Activated effector memory CD4-positive, alpha-beta T cell treated with Interleukin-2 at 50 U/mL for 16 hours (primary cell): ENCODE data around the gene GNAL.

Source experiments
- DNase-seq: peaks from one replicate; pipeline ENCODE4 v3.0.0-alpha.2; 2020

GNAL gene

DNA sequence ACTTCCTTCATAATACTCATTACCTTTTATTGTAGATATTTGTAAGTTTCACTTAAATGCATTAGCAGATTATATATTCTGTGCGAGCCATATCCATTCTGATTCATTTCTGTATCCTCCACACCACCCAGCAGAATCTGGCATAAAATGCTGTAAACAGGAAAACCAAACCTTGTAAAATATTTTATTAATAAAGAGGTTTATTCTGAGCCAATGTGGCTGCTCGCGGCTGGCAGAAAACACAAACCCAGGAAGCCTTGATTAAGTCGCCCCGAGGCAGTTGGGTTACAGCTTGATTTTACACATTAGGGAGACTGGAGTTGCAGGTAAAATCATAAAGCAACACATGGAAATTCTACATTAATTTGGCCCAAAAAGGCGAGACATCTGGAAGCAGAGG, 40.5 kb downstream of the GNAL start:
- no peak for DNase-seq

DNA sequence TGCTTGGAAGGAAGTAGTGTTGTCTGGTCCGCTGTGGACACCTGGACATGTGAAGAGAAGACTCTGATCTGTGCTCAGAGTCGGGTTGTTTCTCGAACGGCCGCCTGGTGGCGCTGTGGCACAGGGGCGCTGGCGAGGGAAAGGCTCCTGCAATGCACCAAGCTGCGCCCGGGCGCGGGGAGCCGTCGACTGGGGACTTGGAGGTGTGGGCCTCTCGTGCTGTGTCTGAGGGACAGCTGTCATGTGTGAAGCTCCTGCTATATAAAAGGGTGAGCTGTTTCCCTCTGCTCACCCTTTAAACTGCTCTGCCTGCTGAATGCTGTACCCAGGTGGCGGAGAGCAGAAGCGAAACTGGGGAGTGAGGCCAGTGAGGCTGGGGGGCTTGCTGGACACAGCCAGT, 44.0 kb downstream of the GNAL start:
- DNase-seq, result peak; percentile 37

- no peak for DNase-seq
These were observed 47.6 kb downstream of the GNAL start for GRCh38 chr18:11736656-11737055.

DNA sequence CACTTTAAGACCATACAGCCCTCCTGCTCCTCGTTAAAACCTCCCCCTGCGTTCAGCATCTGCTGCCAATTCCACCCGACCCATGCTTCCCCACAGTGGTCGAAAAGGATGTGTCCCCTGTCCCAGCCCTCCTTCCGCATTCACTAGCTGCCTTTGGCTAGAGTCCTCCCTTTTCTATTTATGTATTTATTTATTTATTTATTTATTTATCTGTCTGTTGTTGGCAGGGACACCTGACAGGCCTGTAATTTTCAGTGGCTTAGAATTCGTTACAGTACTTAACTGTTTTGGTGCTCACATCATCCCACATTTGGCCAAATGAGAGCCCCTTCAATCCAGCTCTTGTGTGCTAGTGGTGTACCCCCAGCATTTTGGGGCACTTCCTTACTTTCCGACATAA, 50.8 kb downstream of the GNAL start:
- DNase-seq, result no peak

- no peak for DNase-seq
These were observed 51.4 kb downstream of the GNAL start for GRCh38 chr18:11740461-11740860.

DNA sequence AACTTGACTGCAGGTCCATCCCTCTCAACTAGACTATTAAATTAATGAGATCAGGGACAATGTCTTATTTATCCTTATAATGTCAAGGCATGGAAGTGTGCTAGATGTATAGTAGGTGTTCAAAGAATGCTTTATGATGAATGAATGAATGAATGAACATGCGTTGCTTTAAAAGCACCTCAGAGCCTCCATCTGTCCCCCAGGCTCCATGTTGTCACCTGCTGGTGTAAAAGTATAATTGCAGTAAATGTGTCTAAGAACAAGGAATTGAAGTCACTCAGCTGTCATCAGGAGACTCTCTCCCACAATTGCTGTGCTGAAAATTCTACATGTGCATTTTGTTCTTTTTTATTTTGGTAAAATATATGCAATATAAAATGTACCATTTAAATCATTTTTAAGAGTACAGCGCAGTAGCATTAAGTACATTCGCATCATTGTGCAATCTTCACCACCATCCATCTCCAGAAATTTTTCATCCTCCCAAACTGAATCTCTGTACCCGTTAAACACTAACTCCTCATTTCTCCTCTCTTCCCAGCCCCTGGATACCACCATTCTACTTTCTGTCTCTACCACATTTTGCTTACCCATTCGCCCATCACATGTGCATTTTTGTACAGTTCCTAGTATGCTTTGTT, 52.6 kb downstream of the GNAL start:
- DNase-seq, result no peak

DNA sequence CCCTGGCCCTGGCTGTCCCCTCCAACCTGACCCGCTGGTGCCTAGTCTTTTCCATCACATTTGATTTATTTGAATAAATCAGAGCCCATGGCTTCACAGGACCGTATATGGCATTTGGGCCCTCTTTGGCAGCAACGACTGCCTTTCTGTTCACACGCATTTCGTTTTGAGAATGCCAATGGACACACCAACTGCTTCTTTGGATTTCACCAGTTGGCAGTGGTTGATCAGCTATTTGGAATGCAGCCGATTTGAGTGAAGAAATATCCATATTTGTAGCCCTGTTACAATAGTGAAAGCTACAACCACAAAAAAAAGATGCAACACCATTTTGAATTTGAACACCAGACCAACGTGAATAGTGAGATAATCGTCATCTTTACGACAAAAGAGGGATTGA, 56.5 kb downstream of the GNAL start:
- DNase-seq, result no peak

GRCh38 chr18:11747286-11747685, 58.2 kb downstream of the GNAL start:
- no peak for DNase-seq

DNA sequence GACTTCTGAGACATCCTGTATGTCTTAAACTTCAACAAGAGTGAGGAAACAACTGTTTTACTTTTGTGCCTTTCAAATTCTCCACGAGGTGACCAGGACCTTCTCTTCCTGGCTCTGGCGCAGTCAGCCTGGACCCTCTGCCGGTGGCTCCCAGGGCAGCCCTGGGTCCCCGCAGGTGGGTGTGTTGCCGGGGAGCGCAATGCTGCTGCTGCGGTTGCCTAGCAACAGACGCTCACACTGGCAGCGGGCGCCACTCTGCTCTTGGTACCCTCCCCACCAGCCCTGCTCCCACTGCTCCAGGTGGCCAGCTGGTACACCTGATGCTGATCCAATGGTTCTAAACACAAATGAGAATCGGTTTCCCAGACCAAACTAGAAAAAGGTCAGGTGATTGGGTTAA, 58.7 kb downstream of the GNAL start:
- DNase-seq, result no peak

DNA sequence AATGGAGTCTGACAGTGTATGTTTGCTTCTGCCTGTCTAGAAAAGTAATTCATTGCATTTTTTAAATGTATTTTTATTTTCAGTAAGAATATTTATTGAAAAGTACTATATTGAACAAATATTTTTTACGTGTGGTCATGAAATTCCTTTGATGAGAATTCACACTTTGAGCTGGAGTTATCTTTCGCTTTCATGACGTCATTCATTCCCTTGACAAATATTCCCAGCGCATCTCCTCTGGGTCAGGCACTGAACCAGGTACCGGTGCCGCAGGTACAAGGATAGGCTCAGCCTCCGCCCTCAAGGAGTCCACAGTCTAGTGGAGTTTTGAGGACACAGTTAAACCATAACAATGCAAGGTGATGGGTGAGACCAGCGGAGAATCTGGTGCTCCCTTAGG, 60.2 kb downstream of the GNAL start:
- DNase-seq, result no peak

DNA sequence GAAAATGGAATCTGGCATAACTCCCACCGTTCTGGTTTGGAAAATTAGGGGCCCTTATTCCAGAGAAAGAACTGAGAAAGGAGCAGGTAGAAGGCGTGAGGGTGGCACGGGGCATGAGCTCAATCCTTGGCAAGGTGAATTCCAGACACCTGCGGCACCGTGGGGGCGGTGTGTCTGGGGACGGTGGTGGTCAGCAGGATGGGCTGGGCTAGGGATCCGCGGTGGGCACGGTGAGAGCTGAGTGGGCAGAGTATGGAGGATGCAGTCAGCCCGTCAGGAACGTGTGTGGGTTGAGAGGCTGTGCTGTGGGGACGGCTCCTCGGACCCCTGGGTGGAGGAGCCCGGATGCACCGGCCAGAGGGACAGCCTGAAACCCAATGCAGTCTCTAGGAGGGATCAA, 61.1 kb downstream of the GNAL start:
- no peak for DNase-seq

GRCh38 chr18:11750581-11751310, 61.7 kb downstream of the GNAL start:
- no peak for DNase-seq

DNA sequence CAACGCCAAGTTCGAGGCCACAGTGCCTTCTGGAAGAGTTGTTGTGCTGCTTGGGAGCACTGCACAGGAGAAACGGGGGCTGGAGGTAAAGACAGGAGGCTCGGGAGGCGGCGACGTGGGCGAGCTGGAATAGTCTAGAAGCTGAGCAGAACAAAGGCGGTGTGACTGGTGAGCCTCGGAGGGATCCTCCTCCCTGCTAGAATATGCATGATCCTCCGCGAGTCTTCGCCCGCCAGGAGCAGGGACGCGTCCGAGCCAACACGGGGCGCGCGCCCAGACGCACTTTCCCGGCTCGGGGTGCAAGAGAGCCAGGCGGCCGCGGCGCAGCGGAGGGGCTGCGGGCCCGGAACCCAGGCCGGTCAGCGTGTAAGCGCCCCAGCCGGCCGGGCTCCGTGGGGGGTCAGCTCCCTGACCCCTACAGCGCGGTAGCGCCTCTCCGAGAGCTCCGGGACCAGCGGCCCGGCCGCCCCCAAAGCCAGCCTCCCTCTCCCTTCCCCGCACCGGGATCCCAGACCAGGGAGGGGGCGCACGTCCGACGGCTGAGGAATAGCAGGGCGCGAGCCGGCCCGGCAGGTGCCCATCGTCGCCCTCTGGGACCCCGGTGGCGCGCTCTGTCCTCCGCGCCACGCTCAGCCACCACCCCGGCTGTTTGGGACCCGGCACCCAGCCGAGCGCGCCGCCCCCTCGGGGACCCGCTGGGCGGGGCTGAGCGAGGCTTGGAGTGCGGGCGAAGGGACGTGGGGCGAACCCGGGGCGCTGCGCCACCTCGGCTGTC, 62.5 kb downstream of the GNAL start:
- no peak for DNase-seq

DNA sequence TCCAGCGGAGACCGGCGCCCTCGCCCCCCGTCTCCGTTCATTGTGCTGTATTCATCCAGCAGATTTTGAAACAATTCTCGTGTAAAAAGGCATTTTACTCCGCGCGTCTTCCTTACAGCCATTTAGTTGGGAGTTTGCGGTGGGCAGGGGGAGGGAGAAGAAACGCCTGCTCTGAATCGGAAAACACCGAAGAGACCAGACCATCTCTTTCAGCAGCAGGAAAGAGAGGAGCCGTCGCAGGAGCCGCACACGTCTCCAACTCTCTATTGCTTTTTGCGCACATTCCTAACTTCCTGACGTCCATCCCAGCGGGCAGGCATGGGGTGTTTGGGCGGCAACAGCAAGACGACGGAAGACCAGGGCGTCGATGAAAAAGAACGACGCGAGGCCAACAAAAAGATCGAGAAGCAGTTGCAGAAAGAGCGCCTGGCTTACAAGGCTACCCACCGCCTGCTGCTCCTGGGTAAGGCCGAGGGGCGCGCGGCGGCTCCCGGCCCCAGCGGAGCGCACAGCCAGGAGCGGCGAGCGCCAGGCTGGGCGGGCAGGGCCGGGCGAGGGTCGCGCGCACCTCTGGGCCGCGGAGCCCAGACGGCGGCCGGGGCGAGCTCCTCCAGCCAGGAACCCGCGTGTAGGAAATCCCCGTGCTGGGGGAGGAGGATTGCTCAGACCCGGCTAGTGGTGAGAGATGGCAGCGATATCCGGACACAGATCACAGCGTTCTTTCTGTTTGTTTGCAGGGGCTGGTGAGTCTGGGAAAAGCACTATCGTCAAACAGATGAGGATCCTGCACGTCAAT, 63.2 kb downstream of the GNAL start:
- DNase-seq, result no peak

- DNase-seq, result no peak
These were observed 65.9 kb downstream of the GNAL start for GRCh38 chr18:11754979-11755378.

DNA sequence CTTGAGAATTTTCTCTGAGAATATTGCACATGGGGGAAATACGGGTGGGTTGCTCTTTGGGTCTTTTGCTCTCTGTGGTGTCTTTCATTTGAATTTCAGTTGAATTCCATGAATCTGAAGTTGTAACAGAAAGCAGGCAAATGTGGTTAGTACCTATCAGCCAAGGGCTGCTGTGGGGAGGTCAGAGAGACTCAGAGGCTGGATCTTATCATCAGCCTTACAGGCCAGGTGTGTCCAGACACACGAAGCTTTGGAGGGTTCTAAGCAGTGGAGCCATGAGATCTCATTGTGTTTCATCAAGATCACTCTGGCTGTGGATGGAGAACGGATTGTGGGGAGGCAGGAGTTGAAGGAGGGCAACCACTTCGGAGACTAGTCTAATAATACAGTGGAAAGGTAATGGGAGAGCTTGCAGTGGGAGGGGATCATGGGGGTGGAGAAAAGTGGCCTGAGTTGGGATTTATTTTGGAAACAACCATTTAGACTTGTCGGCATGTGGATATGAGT, 68.1 kb downstream of the GNAL start:
- no peak for DNase-seq

DNA sequence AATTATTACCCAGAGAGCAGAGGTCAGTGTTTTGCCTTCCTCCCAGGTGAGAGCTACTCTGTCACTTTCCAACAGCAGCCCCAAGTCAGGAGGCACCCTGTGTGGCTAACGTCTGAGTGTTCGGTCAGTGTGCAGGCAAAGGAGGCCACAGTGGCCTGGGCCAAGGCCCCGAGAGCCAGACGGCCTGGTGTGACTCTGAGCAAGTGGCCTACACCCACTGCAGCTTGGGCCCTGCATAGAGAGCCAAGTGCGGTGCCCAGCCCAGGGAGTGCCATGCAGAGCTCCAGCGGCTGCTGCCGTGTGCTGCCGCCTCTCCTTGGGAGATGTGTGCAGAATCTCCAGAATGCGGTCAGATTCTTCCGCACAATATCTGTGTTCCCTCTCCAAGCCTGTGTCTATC, 70.4 kb downstream of the GNAL start:
- DNase-seq, result no peak

- DNase-seq, result no peak
These were observed 71.6 kb downstream of the GNAL start for GRCh38 chr18:11760498-11761167.

GRCh38 chr18:11761553-11761952, 72.5 kb downstream of the GNAL start:
- no peak for DNase-seq

- no peak for DNase-seq
These were observed 73.4 kb downstream of the GNAL start for GRCh38 chr18:11762429-11762828.

DNA sequence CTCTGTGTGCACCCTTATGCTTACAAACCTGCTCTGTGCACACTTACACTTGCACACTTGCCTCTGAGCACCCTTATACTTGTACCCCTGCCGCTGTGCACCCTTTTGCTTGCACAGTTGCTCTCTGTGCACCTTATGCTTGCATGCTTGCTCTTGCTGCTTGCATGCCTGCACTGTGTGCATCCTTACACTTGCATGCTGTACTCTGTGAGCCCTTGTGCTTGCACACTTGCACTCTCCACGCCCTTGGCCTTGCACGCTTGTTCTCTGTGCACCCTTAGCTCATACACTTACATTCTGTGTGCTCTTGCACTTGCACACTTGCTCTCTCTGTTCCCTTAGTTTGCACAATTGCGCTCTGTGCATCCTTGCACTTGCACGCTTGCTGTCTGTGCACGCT, 78.3 kb downstream of the GNAL start:
- no peak for DNase-seq

GRCh38 chr18:11767935-11768334, 78.9 kb downstream of the GNAL start:
- DNase-seq, result no peak
